Hepatocyte (in vitro differentiated cells): ENCODE results near the gene ADGRE3. TPM values are rescaled to one million over a fixed set of nuclear protein-coding genes. Genes with fewer than 3 reads are reported as not detected.

ENCODE experiments used
- DNase-seq: peaks from one replicate; pipeline ENCODE4 v3.0.0-alpha.2; 2016; ENCODE audit warnings: low spot score
- H2AFZ ChIP-seq: fragments of 200-600 bp; sonication (generic); 2 replicates; pipeline ENCODE4 v1.6.0; 2016; ENCODE audit warnings: antibody characterized with exemption, mild to moderate bottlenecking
- H3K27ac ChIP-seq: fragments of 200-600 bp; sonication (generic); 2 replicates; pipeline ENCODE4 v1.5.1; 2016; ENCODE audit warnings: mild to moderate bottlenecking
- H3K27me3 ChIP-seq: fragments of 200-600 bp; sonication (generic); 2 replicates; pipeline ENCODE4 v1.6.1; 2016
- H3K36me3 ChIP-seq: fragments of 200-600 bp; sonication (generic); replicated peaks from 2 replicates; pipeline ENCODE4 v1.5.1; 2016; ENCODE audit warnings: low read depth; ENCODE audit not compliant: insufficient read depth
- H3K4me1 ChIP-seq: fragments of 200-600 bp; sonication (generic); 2 replicates; pipeline ENCODE4 v1.5.1; 2016; ENCODE audit warnings: mild to moderate bottlenecking, moderate library complexity; ENCODE audit not compliant: insufficient read depth
- H3K4me2 ChIP-seq: fragments of 200-600 bp; sonication (generic); 2 replicates; pipeline ENCODE4 v1.6.0; 2016
- H3K4me3 ChIP-seq: fragments of 200-600 bp; sonication (generic); 2 replicates; pipeline ENCODE4 v1.5.1; 2016; ENCODE audit warnings: mild to moderate bottlenecking
- H3K79me2 ChIP-seq: fragments of 200-600 bp; sonication (generic); 2 replicates; pipeline ENCODE4 v1.6.0; 2017; ENCODE audit warnings: mild to moderate bottlenecking
- H3K9me2 ChIP-seq: fragments of 200-600 bp; sonication (generic); replicated peaks from 2 replicates; pipeline ENCODE4 v1.6.0; 2017; ENCODE audit warnings: mild to moderate bottlenecking; ENCODE audit not compliant: insufficient read depth
- H3K9me3 ChIP-seq: fragments of 200-600 bp; sonication (generic); 2 replicates; pipeline ENCODE4 v1.5.1; 2016; ENCODE audit warnings: low read depth, mild to moderate bottlenecking
- H4K20me1 ChIP-seq: fragments of 200-600 bp; sonication (generic); 2 replicates; pipeline ENCODE4 v1.6.0; 2016; ENCODE audit warnings: mild to moderate bottlenecking; ENCODE audit not compliant: insufficient read depth, poor library complexity, severe bottlenecking
- EZH2 ChIP-seq: fragments of 200-600 bp; sonication (generic); IDR thresholded peaks from 2 replicates; pipeline ENCODE4 v1.6.1; 2016; ENCODE audit warnings: antibody characterized with exemption, mild to moderate bottlenecking, borderline replicate concordance
- EZH2phosphoT487 ChIP-seq: fragments of 200-600 bp; sonication (generic); IDR thresholded peaks from one replicate; pipeline ENCODE4 v1.6.1; 2018; ENCODE audit warnings: antibody characterized with exemption, mild to moderate bottlenecking, low read depth, moderate library complexity; ENCODE audit not compliant: unreplicated experiment, severe bottlenecking
- WGBS: methylation state at CpG from one replicate; pipeline ENCODE4 v1.1.6; 2016; ENCODE audit warnings: low lambda C conversion rate; ENCODE audit errors: missing lambda C conversion rate; 5-methylcytosine and 5-hydroxymethylcytosine counted together
- polyA plus RNA-seq: library from polyadenylated mRNA; unstranded; fragments of >200 nt; fragmentation: Nextera tagmentation; extraction: Ambion mirVana; gene quantifications from 2 replicates; pipeline ENCODE4 v1.2.1, GENCODE V29; 2016
- small RNA-seq: library from RNA; depleted of rRNA; stranded (forward); fragments of <200 nt; gene quantifications from one replicate; pipeline ENCODE3, GENCODE V24; 2014
- total RNA-seq: library from RNA; depleted of rRNA; stranded (reverse); fragments of >200 nt; gene quantifications from 2 replicates; pipeline ENCODE4 v1.2.3, GENCODE V29; 2014
- TF ChIP-seq, protein P1 (sequence below): fragments of 200-600 bp; sonication (generic); IDR thresholded peaks from 2 replicates; pipeline ENCODE4 v1.5.1; 2016; ENCODE audit warnings: antibody characterized with exemption, mild to moderate bottlenecking; ENCODE audit not compliant: poor library complexity

The ADGRE3 gene
- total and polyA plus RNA-seq, 2 experiments from 2014 or later, result not detected

DNA sequence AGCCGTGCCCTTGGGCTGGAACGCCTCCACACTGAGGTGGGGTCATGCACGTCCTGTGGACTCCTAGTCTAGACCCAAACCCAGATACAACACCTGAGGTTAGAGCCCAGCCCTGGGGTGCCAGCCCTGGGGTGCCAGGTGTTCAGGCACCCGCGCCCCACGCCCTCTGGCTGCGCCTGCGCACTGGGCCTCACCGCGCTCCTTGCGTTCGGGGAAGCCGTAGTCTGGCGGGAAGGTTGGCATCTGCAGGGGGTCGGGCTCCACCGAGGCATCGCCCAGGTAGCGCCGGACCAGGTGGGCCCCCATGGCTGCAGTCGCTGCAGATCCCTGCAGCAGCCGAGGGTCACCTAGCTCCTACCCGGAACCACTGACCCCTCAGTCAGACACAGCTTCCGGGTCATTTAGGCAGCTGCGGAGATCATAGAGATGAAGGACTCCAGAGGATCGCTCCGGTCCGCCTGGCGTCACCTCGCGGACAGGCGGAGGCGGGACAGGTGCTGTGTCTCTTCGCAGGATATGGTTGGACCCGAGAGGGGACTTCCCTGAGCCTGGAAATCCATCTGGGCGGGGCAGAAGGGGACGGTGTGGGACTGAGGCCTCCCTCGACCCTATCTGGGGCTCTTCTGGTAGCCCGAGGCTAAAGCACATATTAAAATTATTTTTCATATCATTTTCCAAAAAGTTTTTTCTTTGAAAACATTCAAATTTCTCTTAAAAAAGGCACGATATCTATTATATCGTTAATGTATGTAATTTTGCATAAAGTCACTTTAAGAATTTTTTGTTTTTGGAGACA, 102.8 kb downstream of the ADGRE3 start, which contains the start of gene NDUFB7:
NDUFB7 (minus strand) TSS at position 372 of the 796 bp plus-strand sequence; CDS start at position 306, 66 bp downstream.
- H3K9me2 ChIP-seq, result no peaks in the 10 kb centered on the region
- H2AFZ ChIP-seq, result peak within 1 kb of the TSS; percentile 95
- no peak for TF ChIP-seq EZH2
- TF ChIP-seq, protein P1, sequence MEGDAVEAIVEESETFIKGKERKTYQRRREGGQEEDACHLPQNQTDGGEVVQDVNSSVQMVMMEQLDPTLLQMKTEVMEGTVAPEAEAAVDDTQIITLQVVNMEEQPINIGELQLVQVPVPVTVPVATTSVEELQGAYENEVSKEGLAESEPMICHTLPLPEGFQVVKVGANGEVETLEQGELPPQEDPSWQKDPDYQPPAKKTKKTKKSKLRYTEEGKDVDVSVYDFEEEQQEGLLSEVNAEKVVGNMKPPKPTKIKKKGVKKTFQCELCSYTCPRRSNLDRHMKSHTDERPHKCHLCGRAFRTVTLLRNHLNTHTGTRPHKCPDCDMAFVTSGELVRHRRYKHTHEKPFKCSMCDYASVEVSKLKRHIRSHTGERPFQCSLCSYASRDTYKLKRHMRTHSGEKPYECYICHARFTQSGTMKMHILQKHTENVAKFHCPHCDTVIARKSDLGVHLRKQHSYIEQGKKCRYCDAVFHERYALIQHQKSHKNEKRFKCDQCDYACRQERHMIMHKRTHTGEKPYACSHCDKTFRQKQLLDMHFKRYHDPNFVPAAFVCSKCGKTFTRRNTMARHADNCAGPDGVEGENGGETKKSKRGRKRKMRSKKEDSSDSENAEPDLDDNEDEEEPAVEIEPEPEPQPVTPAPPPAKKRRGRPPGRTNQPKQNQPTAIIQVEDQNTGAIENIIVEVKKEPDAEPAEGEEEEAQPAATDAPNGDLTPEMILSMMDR, result peak; percentile 81

GRCh38 chr19:14570864-14571527, 103.6 kb downstream of the ADGRE3 start:
- Histone ChIP-seq H3K4me1 (peaks cover 6% of the 10 kb centered on the region), H3K36me3 (no peaks in the 10 kb centered on the region), H3K4me2 (peak overlapping the region; percentile 95), H3K9me3 (no peaks in the 10 kb centered on the region), H3K27me3 (no peaks in the 10 kb centered on the region), H4K20me1 (peaks cover 3% of the 10 kb centered on the region), H3K9me2 (no peaks in the 10 kb centered on the region), H3K27ac (no peak overlapping the region), H2AFZ (peak overlapping the region; percentile 95), H3K4me3 (peak overlapping the region; percentile 97), H3K79me2 (peaks cover 32% of the 10 kb centered on the region)
- no peak for DNase-seq
- WGBS, result 60% methylated on average over 22 of the region's 22 CpGs
- TF ChIP-seq EZH2 (no peak), EZH2phosphoT487 (no peak)
- TF ChIP-seq, protein P1, result no peak

More for the DNA sequence above, 102.8 kb downstream of the ADGRE3 start, which contains the start of gene NDUFB7:
- H3K4me2 ChIP-seq, result peak within 1 kb of the TSS; percentile 95
- peaks cover 32% of the 10 kb centered on the region for H3K79me2 ChIP-seq
- no peaks in the 10 kb centered on the region for H3K9me3 ChIP-seq
- H3K27ac ChIP-seq, result peak within 1 kb of the TSS; percentile 75
- no peaks in the 10 kb centered on the region for H3K36me3 ChIP-seq
- DNase-seq, result peak; percentile 95
- 5% methylated on average over 40 of the region's 40 CpGs for WGBS
- peak within 1 kb of the TSS; percentile 97 for H3K4me3 ChIP-seq
- no peaks in the 10 kb centered on the region for H3K27me3 ChIP-seq
- peaks cover 6% of the 10 kb centered on the region for H3K4me1 ChIP-seq
- peaks cover 3% of the 10 kb centered on the region for H4K20me1 ChIP-seq

Small RNA genes lying within 50 kb of the gene (small RNA-seq; reads per million reads assigned to genes)
- gene AC022149.2 (not detected), gene RN7SL842P (not detected)

Other genes starting within 250 kb of the ADGRE3 start
- gene PKN1, start 241.5 kb downstream of the ADGRE3 start, total RNA-seq, result 57.4 and 61.4 TPM in 2 replicates
- 83.3 and 88.5 TPM in 2 replicates for gene PKN1, start 241.5 kb downstream of the ADGRE3 start, polyA plus RNA-seq
- gene PTGER1, start 199.5 kb downstream of the ADGRE3 start, total RNA-seq, result 0.60 and 2.8 TPM in 2 replicates
- 3.5 and 7.6 TPM in 2 replicates for gene PTGER1, start 199.5 kb downstream of the ADGRE3 start, polyA plus RNA-seq
- gene GIPC1, start 178.7 kb downstream of the ADGRE3 start, total RNA-seq, result 102 and 127 TPM in 2 replicates
- gene GIPC1, start 178.7 kb downstream of the ADGRE3 start, polyA plus RNA-seq, result 186 and 201 TPM in 2 replicates
- gene DNAJB1, start 156.4 kb downstream of the ADGRE3 start, total RNA-seq, result 104 and 112 TPM in 2 replicates
- 179 and 185 TPM in 2 replicates for gene DNAJB1, start 156.4 kb downstream of the ADGRE3 start, polyA plus RNA-seq
- gene TECR, start 145.2 kb downstream of the ADGRE3 start, total RNA-seq, result 65.3 and 102 TPM in 2 replicates
- 366 and 370 TPM in 2 replicates for gene TECR, start 145.2 kb downstream of the ADGRE3 start, polyA plus RNA-seq
- gene NDUFB7, start 102.8 kb downstream of the ADGRE3 start, total RNA-seq, result 201 and 226 TPM in 2 replicates
- gene NDUFB7, start 102.8 kb downstream of the ADGRE3 start, polyA plus RNA-seq, result 354 and 442 TPM in 2 replicates
- gene CLEC17A, start 91.8 kb downstream of the ADGRE3 start, total RNA-seq, result not detected in 2 replicates
- gene CLEC17A, start 91.8 kb downstream of the ADGRE3 start, polyA plus RNA-seq, result not detected in 2 replicates
- gene ZNF333, start 15.2 kb upstream of the ADGRE3 start, total RNA-seq, result 15.7 and 21.9 TPM in 2 replicates
- gene ZNF333, start 15.2 kb upstream of the ADGRE3 start, polyA plus RNA-seq, result 7.1 TPM in 2 replicates
- gene ADGRE2, start 103.7 kb upstream of the ADGRE3 start, total RNA-seq, result 0.16 and 0.57 TPM in 2 replicates
- 2.1 and 3.2 TPM in 2 replicates for gene ADGRE2, start 103.7 kb upstream of the ADGRE3 start, polyA plus RNA-seq
- not detected in 2 replicates for gene OR7A5, start 160.3 kb upstream of the ADGRE3 start, total RNA-seq
- gene OR7A5, start 160.3 kb upstream of the ADGRE3 start, polyA plus RNA-seq, result 0.12 TPM in 1 of 2 replicates, not detected in the other
- 0.03 TPM in 1 of 2 replicates, not detected in the other for gene OR7C1, start 160.3 kb upstream of the ADGRE3 start, total RNA-seq
- 0.02 and 1.2 TPM in 2 replicates for gene OR7C1, start 160.3 kb upstream of the ADGRE3 start, polyA plus RNA-seq
- not detected in 2 replicates for gene OR7A10, start 174.1 kb upstream of the ADGRE3 start, total RNA-seq
- gene OR7A10, start 174.1 kb upstream of the ADGRE3 start, polyA plus RNA-seq, result not detected in 2 replicates
- gene OR7A17, start 211.3 kb upstream of the ADGRE3 start, total RNA-seq, result not detected in 2 replicates
- not detected in 2 replicates for gene OR7A17, start 211.3 kb upstream of the ADGRE3 start, polyA plus RNA-seq